Ovary (tissue), 3 donors: ENCODE results near the gene GDPGP1.

Experiments used
- POLR2A ChIP-seq: fragments of 450-650 bp; IDR thresholded peaks from one replicate; pipeline ENCODE4 v1.6.1; 2017; ENCODE audit warnings: antibody characterized with exemption, mild to moderate bottlenecking, moderate library complexity
- TF ChIP-seq, protein P1 (sequence below), 3 donors: fragments of 450-650 bp in 2 of 3; fragments of 200-600 bp in 1 of 3; IDR thresholded peaks; one replicate each; pipeline versions ENCODE4 v1.5.1 to v1.8.0; 2016 to 2022; ENCODE audit warnings: antibody characterized with exemption in 3 of 3, mild to moderate bottlenecking in 1 of 3
- donor health status: DM: no; HTN: no; CAD: no.

DNA sequence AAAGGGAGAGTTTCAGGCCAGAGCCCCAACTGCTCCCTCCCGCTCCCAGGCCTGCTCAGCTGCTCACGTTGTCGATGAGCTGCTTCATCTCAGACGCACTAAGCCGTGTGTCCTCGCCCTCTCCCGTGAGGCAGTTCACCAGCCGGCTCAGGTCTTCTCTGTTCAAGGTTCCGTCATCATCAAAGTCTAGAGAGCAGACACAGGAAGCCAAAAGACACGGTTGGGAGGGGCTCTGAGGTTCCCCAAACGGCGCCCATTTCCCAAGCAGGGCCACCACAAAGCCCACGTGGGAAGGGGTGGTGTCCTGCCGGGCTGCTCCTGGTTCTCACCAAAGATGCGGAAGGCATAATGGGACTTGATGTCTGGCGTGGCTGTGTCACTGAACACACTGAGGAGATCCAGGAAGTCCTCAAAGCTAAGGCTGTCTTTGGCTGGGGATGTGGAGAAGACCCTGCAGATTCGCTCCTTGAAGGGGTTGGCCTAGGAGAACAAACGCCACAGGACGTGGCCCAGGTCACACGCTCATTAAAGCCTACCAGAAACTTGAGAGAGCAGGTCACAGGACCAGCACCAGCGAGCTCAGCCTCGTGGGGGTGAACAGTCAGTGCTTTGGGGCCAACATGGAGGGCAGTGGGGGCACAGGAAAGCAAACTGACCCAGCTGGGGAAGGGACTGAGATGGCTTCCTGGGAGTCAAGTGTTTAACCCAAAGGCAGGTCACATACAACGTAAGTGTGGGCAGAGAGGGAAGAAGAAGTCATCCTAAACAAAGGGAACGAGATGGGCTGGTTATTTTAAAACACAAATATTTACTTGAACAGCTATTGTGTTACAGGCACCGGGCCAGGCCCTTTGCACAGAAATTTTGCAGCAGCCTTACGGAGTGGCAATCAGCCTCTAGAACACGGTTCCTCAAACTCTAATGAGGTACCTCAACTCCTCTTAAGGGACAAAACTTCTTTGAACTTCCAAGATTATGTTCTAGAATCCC is 2.7 kb upstream of the GDPGP1 start:
- no peak for TF ChIP-seq POLR2A
- TF ChIP-seq, protein P1, sequence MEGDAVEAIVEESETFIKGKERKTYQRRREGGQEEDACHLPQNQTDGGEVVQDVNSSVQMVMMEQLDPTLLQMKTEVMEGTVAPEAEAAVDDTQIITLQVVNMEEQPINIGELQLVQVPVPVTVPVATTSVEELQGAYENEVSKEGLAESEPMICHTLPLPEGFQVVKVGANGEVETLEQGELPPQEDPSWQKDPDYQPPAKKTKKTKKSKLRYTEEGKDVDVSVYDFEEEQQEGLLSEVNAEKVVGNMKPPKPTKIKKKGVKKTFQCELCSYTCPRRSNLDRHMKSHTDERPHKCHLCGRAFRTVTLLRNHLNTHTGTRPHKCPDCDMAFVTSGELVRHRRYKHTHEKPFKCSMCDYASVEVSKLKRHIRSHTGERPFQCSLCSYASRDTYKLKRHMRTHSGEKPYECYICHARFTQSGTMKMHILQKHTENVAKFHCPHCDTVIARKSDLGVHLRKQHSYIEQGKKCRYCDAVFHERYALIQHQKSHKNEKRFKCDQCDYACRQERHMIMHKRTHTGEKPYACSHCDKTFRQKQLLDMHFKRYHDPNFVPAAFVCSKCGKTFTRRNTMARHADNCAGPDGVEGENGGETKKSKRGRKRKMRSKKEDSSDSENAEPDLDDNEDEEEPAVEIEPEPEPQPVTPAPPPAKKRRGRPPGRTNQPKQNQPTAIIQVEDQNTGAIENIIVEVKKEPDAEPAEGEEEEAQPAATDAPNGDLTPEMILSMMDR (IDR thresholded peaks at IDR 0.05), result no peak
